Measurements from ENCODE around the gene ZNF107. TPM values are rescaled to one million over a fixed set of nuclear protein-coding genes. Genes with fewer than 3 reads are reported as not detected.
A peak's percentile ranks its signal among the peaks of the same experiment; 100 is the strongest.

The ZNF107 gene
- total and polyA plus RNA-seq, 2 of the 8 experiments (the other 6 are each of a cell fraction or from before 2014, with no cell fraction given), result 3.4 to 31.0 TPM

- DNase-seq (ENCODE audit: low read depth in 1 of 2, low spot score in 2 of 2), result no peak
- H3K4me3 ChIP-seq (ENCODE audit: extremely low read depth in 1 of 4, insufficient read depth in 2 of 4, low read depth in 3 of 4, low read length in 4 of 4), result peak overlapping the region; percentile 69 to 93 (median 82)
- no peak overlapping the region for H4K5ac ChIP-seq (ENCODE audit: insufficient read length, low read depth, low read length)
- no peak overlapping the region for H3K56ac ChIP-seq (replicated peaks; ENCODE audit: insufficient read length, low read depth, low read length)
- H4K91ac ChIP-seq (replicated peaks; ENCODE audit: insufficient read length, low read length), result no peak overlapping the region
- H2BK12ac ChIP-seq (ENCODE audit: low read depth, low read length), result no peak overlapping the region
- no peak overlapping the region for H2BK15ac ChIP-seq (ENCODE audit: low read length)
- peaks cover 7 to 48% of the 10 kb centered on the region in 2 experiments; a peak in 2 of 4 replicates for H3K79me2 ChIP-seq (ENCODE audit: control insufficient read depth in 1 of 2, insufficient read depth in 2 of 2, low read length in 2 of 2)
- no peaks in the 10 kb centered on the region for H3K9me3 ChIP-seq (ENCODE audit: insufficient read depth in 2 of 2, low read depth in 1 of 2, low read length in 1 of 2)
- ChIA-PET CTCF (ENCODE audit: partially characterized antibody) (no interaction called here), POLR2A (ENCODE audit: partially characterized antibody) (interaction anchor here (0.9 to 2.8 kb wide), 7 partner anchors 8 to 127 kb away, joined by 3 to 12 read pairs (median 8); partner anchors contain the start of gene ZNF138)
- no peak overlapping the region for H4K8ac ChIP-seq (ENCODE audit: extremely low read depth, insufficient read depth, low read length)
- peak overlapping the region; percentile 56 to 71 for H3K4me2 ChIP-seq (ENCODE audit: insufficient read depth in 1 of 2, low read depth in 2 of 2, low read length in 2 of 2)
- H2BK20ac ChIP-seq (ENCODE audit: low read length), result no peak overlapping the region
- H4K20me1 ChIP-seq (replicated peaks in 1 of 2; ENCODE audit: control insufficient read depth in 1 of 2, insufficient read depth in 2 of 2, low read length in 2 of 2), result peaks cover 0 to 4% of the 10 kb centered on the region in 2 experiments
- H3K79me1 ChIP-seq (ENCODE audit: low read depth, low read length), result 0 out of 2 replicates have a peak, but pooled peaks cover 2% of the 10 kb centered on the region
- H3K4me1 ChIP-seq (replicated peaks in 1 of 4; ENCODE audit: control insufficient read depth in 3 of 4, insufficient read depth in 4 of 4, low read length in 3 of 4), result no peaks in the 10 kb centered on the region
- no peak overlapping the region for H2AK5ac ChIP-seq (ENCODE audit: low read depth, low read length)
- 46% methylated on average over 2 of the region's 2 CpGs; no CpG with 5 or more reads in 1 of the 2 experiments for WGBS, 2 experiments (ENCODE audit: extremely low coverage in 1 of 2, insufficient coverage in 1 of 2, insufficient read length in 1 of 2, insufficient replicate concordance in 2 of 2, low coverage in 1 of 2, low lambda C conversion rate in 2 of 2, missing lambda C conversion rate in 1 of 2)
- H3K27ac ChIP-seq (ENCODE audit: low read depth, low read length), result no peak overlapping the region
- no peak overlapping the region for H2AFZ ChIP-seq (ENCODE audit: low read length)
- no peak for FAIRE-seq
- H3K18ac ChIP-seq (ENCODE audit: extremely low read depth, low read length), result no peak overlapping the region
- H2BK120ac ChIP-seq (replicated peaks; ENCODE audit: low read depth, low read length), result no peak overlapping the region
- H3K27me3 ChIP-seq (replicated peaks in 1 of 4; ENCODE audit: control insufficient read depth in 3 of 4, extremely low read depth in 1 of 4, insufficient read depth in 3 of 4, low read length in 3 of 4), result no peaks in the 10 kb centered on the region
- H3K36me3 ChIP-seq (ENCODE audit: control insufficient read depth in 2 of 4, insufficient read depth in 4 of 4, low read length in 3 of 4), result peaks cover 0 to 9% (median 4%) of the 10 kb centered on the region in 4 experiments; a peak in 2 of 8 replicates
- H3K14ac ChIP-seq (ENCODE audit: insufficient read length), result no peak overlapping the region
- H3K23me2 ChIP-seq (ENCODE audit: low read depth, low read length), result peaks cover 2% of the 10 kb centered on the region; the same call in 1 of the 2 replicates
- H2BK5ac ChIP-seq (ENCODE audit: low read depth, low read length), result no peak overlapping the region
- no peak overlapping the region for H3K23ac ChIP-seq (ENCODE audit: insufficient read length)
- peak overlapping the region; percentile 84 to 93 (median 88) for H3K9ac ChIP-seq (replicated peaks in 1 of 4; ENCODE audit: extremely low read depth in 1 of 4, low read depth in 3 of 4, low read length in 3 of 4)
- no peak overlapping the region for H3K4ac ChIP-seq (replicated peaks; ENCODE audit: insufficient read length, low read depth, low read length)
- TF ChIP-seq HDAC6 (IDR thresholded peaks at IDR 0.05; ENCODE audit: low read depth, low read length), result no peak
- no peak for TF ChIP-seq CHD2 (IDR thresholded peaks at IDR 0.05; ENCODE audit: low read length)
- TF ChIP-seq CREB1 (IDR thresholded peaks at IDR 0.05), result no peak
- no peak for TF ChIP-seq CEBPB (IDR thresholded peaks at IDR 0.05; ENCODE audit: low read depth, low read length)
- TF ChIP-seq KDM4A (IDR thresholded peaks at IDR 0.05; ENCODE audit: low read depth, low read length, severe bottlenecking), result no peak
- no peak for TF ChIP-seq HDAC2 (IDR thresholded peaks at IDR 0.05; ENCODE audit: borderline replicate concordance in 1 of 2, low read depth in 2 of 2, low read length in 2 of 2)
- TF ChIP-seq EZH2 (IDR thresholded peaks at IDR 0.05; ENCODE audit: low read depth, low read length, severe bottlenecking), result no peak
- no peak for TF ChIP-seq POLR2AphosphoS5 (IDR thresholded peaks at IDR 0.05; ENCODE audit: low read depth, low read length)
- no peak for TF ChIP-seq ATF2 (IDR thresholded peaks at IDR 0.05; ENCODE audit: low read length)
- TF ChIP-seq, protein P1, sequence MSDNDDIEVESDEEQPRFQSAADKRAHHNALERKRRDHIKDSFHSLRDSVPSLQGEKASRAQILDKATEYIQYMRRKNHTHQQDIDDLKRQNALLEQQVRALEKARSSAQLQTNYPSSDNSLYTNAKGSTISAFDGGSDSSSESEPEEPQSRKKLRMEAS (IDR thresholded peaks at IDR 0.05), result no peak
- TF ChIP-seq CTBP2 (IDR thresholded peaks at IDR 0.05; ENCODE audit: borderline replicate concordance, insufficient read depth, insufficient read length, low read length), result no peak
- no peak for TF ChIP-seq ASH2L (IDR thresholded peaks at IDR 0.05; ENCODE audit: low read length)
Observed at GRCh38 chr7:64666663-64667050, 724 bp downstream of the ZNF107 start.
